Spleen (tissue), 7 donors: ENCODE data around the gene AQP12B.

Experiments used
- CTCF ChIP-seq, 11 experiments: fragments of 200-600 bp in 7 of 11; fragments of 450-650 bp in 4 of 11; sonication (generic) in 4 of 11; IDR thresholded peaks in 8 of 11; conservative IDR thresholded peaks in 3 of 11; 1 replicate in 7 of 11; 2 replicates in 4 of 11; pipeline versions ENCODE4 v1.4.0 to v1.8.0; 2016 to 2021; ENCODE audit warnings: antibody characterized with exemption in 11 of 11, inconsistent platforms in 4 of 11, mild to moderate bottlenecking in 1 of 11
- POLR2A ChIP-seq, 3 donors: fragments of 450-650 bp; IDR thresholded peaks; one replicate each; pipeline ENCODE4 v1.5.1; 2017; ENCODE audit warnings: antibody characterized with exemption in 3 of 3, mild to moderate bottlenecking in 1 of 3
- POLR2AphosphoS5 ChIP-seq, 3 donors: sonication (generic); formaldehyde crosslinking; IDR thresholded peaks; one replicate each; pipeline ENCODE4 v1.5.1; 2017; ENCODE audit warnings: antibody characterized with exemption in 3 of 3
- donor health status: DM: no; HTN: no; CAD: no; lungs with moderate emphysema.
- donor health status: DM: no; HTN: no; CAD: no.
- donor health status: DM: no; HTN: no; CAD: no.

- TF ChIP-seq CTCF (IDR thresholded peaks at IDR 0.05 in 8 of 11, conservative IDR thresholded peaks at IDR 0.05 in 3 of 11) (no peak), POLR2A (IDR thresholded peaks at IDR 0.05) (no peak), POLR2AphosphoS5 (IDR thresholded peaks at IDR 0.05) (no peak)
These were observed 53.7 kb downstream of the AQP12B start for GRCh38 chr2:240628808-240629618.
